NT2/D1 (cell line): ENCODE measurements around the gene UGT1A9.

Source experiments
- YY1 ChIP-seq: IDR thresholded peaks from 2 replicates; pipeline ENCODE4 v1.6.1; 2011; ENCODE audit not compliant: insufficient read length, insufficient read depth
- ZNF274 ChIP-seq: IDR thresholded peaks from 2 replicates; pipeline ENCODE4 v1.6.1; 2011; ENCODE audit warnings: mild to moderate bottlenecking, low read depth, low read length

- TF ChIP-seq ZNF274, result no peak
- no peak for TF ChIP-seq YY1
Measured at GRCh38 chr2:233772153-233772552, 100.5 kb downstream of the UGT1A9 start.
